HG02610 (cell line): ENCODE measurements around the gene C1orf141.
"Not testable (repeated sequence)": the region's sequence is repeated elsewhere in the genome, so short reads cannot be mapped to it uniquely, and the experiment has no call there.

Experiments
- ATAC-seq: cut with Tn5 transposase; IDR thresholded peaks from one replicate; pipeline ENCODE4 v1.9.1; 2021; ENCODE audit warnings: mild to moderate bottlenecking, moderate library complexity; ENCODE audit not compliant: unreplicated experiment

C1orf141 gene

GRCh38 chr1:67143966-67144365 is 9.2 kb upstream of the C1orf141 start:
- no peak for ATAC-seq

- ATAC-seq = no peak
Observed at GRCh38 chr1:67142931-67143330, 8.2 kb upstream of the C1orf141 start.

- not testable (repeated sequence) for ATAC-seq
Observed at GRCh38 chr1:67141832-67142231, 7.1 kb upstream of the C1orf141 start.

GRCh38 chr1:67140460-67140859 is 5.7 kb upstream of the C1orf141 start:
- ATAC-seq = no peak

GRCh38 chr1:67138813-67139499 is 4.2 kb upstream of the C1orf141 start:
- ATAC-seq = no peak

- ATAC-seq = no peak
Observed at GRCh38 chr1:67137307-67137753, 2.6 kb upstream of the C1orf141 start.

GRCh38 chr1:67135354-67135753 is 584 bp upstream of the C1orf141 start:
- no peak for ATAC-seq

- no peak for ATAC-seq
Observed at GRCh38 chr1:67133177-67133576, 1.6 kb downstream of the C1orf141 start.

GRCh38 chr1:67130673-67131072 is 4.1 kb downstream of the C1orf141 start:
- ATAC-seq = no peak

- ATAC-seq = no peak
Observed at GRCh38 chr1:67126974-67127373, 7.8 kb downstream of the C1orf141 start.

GRCh38 chr1:67126111-67126746 is 8.5 kb downstream of the C1orf141 start:
- ATAC-seq = no peak

GRCh38 chr1:67124455-67124854 is 10.3 kb downstream of the C1orf141 start:
- no peak for ATAC-seq

GRCh38 chr1:67120855-67121619 is 13.7 kb downstream of the C1orf141 start:
- ATAC-seq = no peak

- ATAC-seq = no peak
Observed at GRCh38 chr1:67118646-67119045, 16.1 kb downstream of the C1orf141 start.

GRCh38 chr1:67118191-67118590 is 16.6 kb downstream of the C1orf141 start:
- no peak for ATAC-seq

GRCh38 chr1:67114162-67114561 is 20.6 kb downstream of the C1orf141 start:
- no peak for ATAC-seq

GRCh38 chr1:67110352-67110751 is 24.4 kb downstream of the C1orf141 start:
- ATAC-seq = peak; percentile 47

- no peak for ATAC-seq
Observed at GRCh38 chr1:67105508-67105907, 29.3 kb downstream of the C1orf141 start.

GRCh38 chr1:67103548-67103947 is 31.2 kb downstream of the C1orf141 start:
- ATAC-seq = no peak

GRCh38 chr1:67100833-67101232 is 33.9 kb downstream of the C1orf141 start:
- ATAC-seq = no peak

- no peak for ATAC-seq
Observed at GRCh38 chr1:67097305-67097704, 37.5 kb downstream of the C1orf141 start.

- ATAC-seq = no peak
Observed at GRCh38 chr1:67094191-67094590, 40.6 kb downstream of the C1orf141 start.
